Body of pancreas (tissue), 4 donors: Measurements from ENCODE around the gene SBF2.

ENCODE experiments used
- POLR2A ChIP-seq, 3 donors: fragments of 450-650 bp; IDR thresholded peaks; one replicate each; pipeline ENCODE4 v1.6.1; 2016; ENCODE audit warnings: antibody characterized with exemption in 3 of 3, mild to moderate bottlenecking in 2 of 3
- TF ChIP-seq, protein P1 (sequence below), 7 experiments: fragments of 450-650 bp in 4 of 7; fragments of 200-600 bp in 3 of 7; sonication (generic) in 3 of 7; IDR thresholded peaks; one replicate each; pipeline ENCODE4 v1.5.1; 2016 to 2019; ENCODE audit warnings: antibody characterized with exemption in 7 of 7

DNA sequence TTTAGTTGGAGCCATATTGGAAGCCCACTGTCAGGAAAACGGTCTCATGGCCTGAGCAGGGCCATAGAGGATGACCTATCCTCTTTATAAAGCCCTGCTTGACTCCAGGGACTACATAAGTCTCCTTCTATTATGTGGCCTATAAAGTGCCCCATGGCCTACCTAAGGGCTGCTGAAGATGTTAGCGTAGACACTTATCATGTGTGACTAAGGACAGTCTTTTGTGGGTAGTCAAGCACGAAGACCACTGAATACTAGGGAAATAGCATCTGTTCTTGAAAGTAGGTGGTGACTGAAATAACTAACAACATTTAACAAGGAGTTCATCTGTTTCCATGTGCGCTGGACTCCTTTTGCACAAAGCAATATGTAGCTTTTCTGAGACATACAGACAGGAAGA is 513.1 kb downstream of the SBF2 start:
- TF ChIP-seq, protein P1, sequence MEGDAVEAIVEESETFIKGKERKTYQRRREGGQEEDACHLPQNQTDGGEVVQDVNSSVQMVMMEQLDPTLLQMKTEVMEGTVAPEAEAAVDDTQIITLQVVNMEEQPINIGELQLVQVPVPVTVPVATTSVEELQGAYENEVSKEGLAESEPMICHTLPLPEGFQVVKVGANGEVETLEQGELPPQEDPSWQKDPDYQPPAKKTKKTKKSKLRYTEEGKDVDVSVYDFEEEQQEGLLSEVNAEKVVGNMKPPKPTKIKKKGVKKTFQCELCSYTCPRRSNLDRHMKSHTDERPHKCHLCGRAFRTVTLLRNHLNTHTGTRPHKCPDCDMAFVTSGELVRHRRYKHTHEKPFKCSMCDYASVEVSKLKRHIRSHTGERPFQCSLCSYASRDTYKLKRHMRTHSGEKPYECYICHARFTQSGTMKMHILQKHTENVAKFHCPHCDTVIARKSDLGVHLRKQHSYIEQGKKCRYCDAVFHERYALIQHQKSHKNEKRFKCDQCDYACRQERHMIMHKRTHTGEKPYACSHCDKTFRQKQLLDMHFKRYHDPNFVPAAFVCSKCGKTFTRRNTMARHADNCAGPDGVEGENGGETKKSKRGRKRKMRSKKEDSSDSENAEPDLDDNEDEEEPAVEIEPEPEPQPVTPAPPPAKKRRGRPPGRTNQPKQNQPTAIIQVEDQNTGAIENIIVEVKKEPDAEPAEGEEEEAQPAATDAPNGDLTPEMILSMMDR (IDR thresholded peaks at IDR 0.05): no peak
- TF ChIP-seq POLR2A (IDR thresholded peaks at IDR 0.05): no peak
